Gastrocnemius medialis (tissue), 4 donors: ENCODE data around the gene CAVIN2.

Experiments
- CTCF ChIP-seq, 5 experiments: fragments of 450-650 bp in 3 of 5; fragments of 200-600 bp in 2 of 5; sonication (generic) in 2 of 5; IDR thresholded peaks in 4 of 5; conservative IDR thresholded peaks in 1 of 5; 1 replicate in 4 of 5; 2 replicates in 1 of 5; pipeline ENCODE4 v1.5.1; 2016 to 2019; ENCODE audit warnings: antibody characterized with exemption in 5 of 5, mild to moderate bottlenecking in 3 of 5, moderate library complexity in 3 of 5
- POLR2A ChIP-seq, 2 donors: fragments of 450-650 bp; IDR thresholded peaks; one replicate each; pipeline ENCODE4 v1.6.1; 2017; ENCODE audit warnings: antibody characterized with exemption in 2 of 2, mild to moderate bottlenecking in 2 of 2, moderate library complexity in 2 of 2

GRCh38 chr2:191800874-191801273 is 46.0 kb downstream of the CAVIN2 start:
- no peak for TF ChIP-seq CTCF (IDR thresholded peaks at IDR 0.05 in 4 of 5, conservative IDR thresholded peaks at IDR 0.05 in 1 of 5)
- no peak for TF ChIP-seq POLR2A (IDR thresholded peaks at IDR 0.05)
